ENCODE data around the gene PPM1M.

Gene PPM1M

DNA sequence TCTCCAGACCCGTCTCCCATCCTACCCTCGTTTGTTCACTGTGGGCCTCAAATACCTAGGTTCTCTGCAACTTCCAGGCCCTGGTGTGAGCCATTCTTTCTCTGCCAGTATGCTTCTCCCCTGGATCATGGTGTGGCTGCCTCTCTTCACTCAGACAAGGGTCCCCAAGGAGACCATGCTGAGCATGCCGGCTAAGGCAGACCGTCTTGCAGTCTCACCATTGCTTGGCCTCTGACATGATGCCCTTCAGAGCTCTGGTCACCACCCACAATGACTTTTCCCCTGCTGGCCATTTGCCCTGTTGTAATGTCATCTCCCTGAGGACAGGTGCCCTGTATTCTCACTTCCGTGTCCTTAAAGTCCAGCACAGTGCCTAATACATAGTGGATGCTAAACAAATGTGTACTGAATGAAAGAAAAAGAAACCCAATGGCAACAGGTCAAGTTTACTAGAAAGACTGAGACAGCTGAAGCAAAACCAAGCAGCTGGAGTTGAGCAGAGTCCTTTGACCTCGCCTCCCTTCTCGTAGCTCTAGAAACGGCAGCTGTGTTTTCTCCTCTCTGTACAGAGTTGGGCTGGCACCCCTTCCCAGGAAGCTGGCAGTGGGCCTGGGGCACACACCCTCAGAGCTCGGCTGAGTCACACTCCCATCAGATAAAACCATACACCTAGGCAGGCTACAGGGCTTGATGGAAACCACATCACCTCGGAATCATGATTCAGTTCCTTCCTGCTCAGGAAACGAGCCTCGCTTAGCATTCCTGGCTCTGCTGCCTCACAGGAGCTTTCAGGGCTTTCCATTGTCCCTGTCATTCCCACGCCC lies 28.8 kb upstream of the PPM1M start:
- DNase-seq, result no peak

DNA sequence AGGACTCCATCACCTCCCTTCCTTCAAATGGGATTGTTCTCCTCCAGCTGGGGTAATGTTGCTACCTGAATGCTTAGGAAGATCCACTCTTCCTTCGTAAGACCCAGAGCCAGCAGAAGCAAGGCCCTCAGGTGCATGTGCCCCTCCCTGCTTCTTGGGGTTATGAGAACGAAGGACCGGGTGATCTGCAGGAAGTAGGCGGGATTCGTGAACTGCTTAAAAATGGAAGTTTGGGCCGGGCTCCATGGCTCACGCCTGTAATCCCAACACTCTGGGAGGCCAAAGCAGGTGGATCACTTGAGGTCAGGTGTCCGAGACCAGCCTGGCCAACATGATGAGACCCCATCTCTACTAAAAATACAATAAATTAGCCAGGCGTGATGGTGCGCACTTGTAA lies 28.2 kb upstream of the PPM1M start:
- DNase-seq, result no peak

DNA sequence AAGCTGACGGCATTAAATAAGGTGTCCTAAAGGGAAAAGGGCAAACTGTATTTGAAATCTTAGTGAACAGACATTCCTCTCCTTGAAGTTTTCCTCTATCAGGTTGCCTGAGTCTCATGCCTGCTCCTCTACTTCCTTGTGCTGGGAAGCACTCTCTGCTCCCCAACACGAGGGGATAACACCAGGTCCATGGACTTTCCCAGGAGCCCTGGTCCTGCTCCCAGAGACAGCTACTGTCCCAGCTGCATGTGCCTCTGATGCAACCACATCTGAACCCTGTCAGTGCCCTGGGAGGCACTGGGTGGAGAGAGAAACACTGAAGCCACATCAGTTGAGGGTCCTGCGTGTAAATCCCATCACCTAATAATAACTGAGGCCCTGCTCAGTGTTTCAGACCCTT lies 27.5 kb upstream of the PPM1M start:
- no peak for DNase-seq

DNA sequence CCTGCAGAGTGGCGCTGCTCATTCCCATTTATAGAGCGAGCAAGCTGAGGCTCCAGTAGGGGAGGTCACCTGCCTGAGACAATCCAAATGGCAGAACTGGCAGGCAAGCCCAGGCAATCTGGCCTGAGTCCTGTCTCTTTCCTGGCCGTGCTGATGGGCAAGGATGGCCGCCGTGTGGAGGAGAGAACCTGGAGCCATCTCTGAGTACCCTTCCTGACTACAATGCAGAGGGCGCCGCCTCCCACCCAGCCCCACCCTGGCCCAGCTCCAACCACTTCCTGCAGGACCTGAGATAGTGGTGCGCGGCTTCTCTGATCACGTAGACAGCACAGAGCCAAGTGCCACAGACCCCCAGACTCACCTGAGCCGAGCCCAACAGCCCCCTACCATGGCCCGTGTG lies 27.1 kb upstream of the PPM1M start:
- no peak for DNase-seq

GRCh38 chr3:52218937-52219650 lies 26.5 kb upstream of the PPM1M start:
- DNase-seq, result no peak

- DNase-seq, result peak; percentile 49 to 74 (median 59)
Observed at GRCh38 chr3:52220380-52221026, 25.1 kb upstream of the PPM1M start.

GRCh38 chr3:52221141-52221562 lies 24.4 kb upstream of the PPM1M start:
- no peak for DNase-seq

DNA sequence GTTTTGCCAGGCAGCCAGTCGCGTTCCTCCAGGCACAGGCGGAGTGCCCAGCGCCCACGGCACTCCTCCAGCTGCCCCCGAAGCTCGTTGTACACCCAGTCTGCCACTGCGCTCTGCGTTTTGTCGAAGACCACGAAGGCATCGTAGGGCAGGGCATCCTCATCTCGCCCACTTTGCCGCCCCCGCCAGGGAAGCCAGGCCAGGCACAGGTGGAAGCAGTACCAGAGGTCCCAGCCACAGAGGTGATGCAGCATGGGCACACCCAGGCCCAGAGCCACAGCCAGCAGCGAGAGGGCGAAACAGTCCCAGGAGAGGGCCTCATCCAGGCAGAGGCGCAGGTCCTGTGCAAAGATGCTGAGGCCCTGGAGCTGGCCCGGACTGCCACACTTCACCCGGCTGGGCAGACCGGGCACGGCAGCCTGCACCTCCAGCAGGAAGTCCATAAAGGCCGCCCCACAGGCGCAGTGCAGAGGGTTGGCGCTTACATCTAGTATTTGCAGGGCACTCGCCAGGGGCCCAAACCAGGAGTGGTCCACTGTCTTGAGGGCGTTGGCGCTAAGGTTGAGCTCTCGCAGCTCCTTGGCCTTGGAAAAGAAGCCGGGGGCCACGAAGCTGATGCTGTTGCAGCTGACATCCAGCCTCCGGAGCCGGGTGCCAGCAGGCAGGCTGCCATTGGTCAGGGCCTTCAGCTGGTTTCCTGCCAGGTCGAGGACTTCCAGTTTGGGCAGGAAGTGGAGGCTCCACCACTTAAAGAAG lies 23.8 kb upstream of the PPM1M start:
- no peak for DNase-seq

DNA sequence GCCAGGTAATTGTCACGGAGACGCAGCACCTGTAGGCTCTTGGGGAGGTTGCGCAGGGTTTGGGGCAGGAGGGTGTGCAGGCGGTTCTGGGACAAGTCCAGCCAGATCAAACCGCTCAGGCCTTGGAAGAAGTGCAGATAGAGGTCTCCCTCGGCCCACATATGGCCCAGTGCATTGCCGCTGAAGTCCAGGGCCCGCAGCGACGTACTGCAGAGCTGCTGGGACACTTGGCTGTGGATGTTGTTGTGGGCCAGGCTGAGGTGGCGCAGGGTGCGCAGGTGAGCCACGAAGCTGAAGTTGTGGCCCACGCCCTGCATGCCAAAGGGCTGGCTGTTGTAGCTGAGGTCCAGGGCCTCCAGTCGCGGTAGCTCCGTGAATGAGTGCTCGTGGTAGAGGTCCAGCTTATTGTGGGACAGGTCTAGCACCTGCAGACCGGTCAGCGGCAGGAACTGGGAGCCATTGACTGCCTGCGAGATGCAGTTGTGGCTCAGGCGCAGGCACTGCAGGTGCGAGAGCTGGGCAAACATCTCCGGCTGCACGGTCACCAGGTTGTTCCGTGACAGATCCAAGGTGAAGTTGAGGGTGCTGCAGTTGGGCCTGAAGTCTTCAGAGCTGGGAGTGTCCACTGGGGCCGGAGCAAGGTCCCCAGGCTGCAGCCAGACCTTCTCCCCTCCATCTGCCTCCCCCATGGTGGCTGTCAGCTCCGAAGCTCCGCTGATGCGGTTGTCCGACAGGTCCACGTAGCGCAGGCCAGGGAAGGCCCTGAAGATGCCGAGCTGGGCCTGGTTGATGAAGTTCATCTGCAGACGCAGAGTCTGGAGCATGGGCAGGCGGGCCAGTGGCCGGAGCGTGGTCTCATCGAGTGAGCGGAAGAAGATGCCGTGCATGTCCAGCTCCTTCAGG lies 23.0 kb upstream of the PPM1M start:
- no peak for DNase-seq

DNA sequence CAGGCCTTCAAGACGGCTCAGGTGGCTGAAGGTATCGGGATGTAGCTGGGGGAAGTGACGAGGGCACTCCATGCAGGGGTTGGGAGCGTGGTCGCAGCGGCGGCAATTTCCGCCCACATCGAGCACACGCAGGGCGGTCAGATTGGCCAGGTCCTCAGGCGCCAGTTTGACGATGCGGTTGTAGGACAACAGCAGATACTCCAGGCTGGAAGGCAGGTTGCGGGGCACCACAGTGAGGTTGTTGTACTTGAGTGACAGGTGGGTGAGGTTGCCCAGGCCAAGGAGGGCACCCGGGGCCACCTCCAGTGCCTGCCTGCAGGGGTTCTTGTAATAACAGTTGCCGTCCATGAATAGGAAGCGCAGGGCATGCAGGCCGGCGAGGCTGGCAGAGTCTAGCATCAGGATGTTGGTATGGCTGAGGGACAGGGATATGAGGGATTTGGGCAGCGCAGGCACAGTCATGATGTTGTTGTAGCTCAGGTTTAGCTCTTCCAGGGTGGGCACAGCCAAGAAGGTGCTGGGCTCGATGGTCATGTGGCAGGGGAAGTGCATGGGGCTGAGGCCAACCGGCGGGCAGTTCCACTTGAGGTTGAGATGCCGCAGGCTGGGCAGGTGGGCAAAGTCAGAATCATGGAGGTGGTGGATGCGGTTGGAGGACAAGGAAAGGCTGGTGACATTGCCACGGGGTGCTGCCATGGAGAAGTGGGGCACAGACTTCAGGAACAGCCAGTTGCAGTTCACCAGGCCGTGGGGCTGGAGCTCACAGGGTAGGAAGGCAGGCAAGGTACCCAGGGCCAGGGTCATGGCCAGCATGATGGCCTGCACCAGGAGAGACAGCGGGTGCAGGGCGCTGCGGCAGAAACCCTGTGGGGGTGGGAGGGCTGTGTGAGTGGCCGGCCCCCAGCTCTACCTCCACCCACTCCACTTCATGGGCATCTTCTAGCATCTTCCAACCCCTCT lies 21.8 kb upstream of the PPM1M start:
- DNase-seq, result no peak

DNA sequence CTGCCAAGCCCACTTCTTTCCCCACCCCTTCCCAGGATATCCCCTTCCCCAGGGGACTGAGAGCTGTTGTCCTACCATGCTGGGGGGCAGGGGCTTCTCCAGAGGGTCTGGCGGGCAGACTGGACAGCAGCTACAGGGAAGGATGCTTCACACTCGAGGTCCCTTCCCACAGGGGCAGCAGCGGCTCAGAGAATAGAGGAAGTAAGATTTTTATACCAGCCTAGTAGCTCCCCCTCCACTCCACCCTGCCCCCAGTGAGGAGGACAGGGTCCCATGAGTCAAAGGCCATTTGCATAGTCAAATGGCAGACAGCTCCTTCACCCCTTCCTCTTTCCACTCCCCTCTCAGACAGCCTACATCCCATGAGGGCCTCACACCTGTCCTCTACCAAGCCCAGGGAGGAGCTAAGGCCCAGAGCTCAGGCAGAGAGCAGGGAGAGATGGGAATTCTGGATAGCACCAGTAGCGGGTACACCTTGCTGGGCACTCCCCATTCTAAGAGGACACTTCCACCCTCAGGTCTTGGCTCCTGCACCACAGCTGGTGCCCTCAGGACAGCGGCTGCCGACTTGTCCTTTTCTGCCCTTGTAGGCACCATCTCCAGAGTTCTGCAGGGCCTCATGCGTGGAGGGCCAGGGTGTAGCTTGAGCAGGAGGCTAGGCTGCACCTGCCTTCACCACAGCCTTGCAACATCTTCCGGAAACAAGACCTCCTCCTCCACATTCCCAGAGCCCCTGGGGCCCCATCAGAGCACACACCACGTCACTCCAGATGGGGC lies 19.9 kb upstream of the PPM1M start, which contains the start of gene TLR9:
TLR9 (minus strand) TSS at position 194 of the 777 bp plus-strand sequence; CDS start at position 78, 116 bp downstream.
- peak in 1 of 3 experiments; percentile 1 for DNase-seq

DNA sequence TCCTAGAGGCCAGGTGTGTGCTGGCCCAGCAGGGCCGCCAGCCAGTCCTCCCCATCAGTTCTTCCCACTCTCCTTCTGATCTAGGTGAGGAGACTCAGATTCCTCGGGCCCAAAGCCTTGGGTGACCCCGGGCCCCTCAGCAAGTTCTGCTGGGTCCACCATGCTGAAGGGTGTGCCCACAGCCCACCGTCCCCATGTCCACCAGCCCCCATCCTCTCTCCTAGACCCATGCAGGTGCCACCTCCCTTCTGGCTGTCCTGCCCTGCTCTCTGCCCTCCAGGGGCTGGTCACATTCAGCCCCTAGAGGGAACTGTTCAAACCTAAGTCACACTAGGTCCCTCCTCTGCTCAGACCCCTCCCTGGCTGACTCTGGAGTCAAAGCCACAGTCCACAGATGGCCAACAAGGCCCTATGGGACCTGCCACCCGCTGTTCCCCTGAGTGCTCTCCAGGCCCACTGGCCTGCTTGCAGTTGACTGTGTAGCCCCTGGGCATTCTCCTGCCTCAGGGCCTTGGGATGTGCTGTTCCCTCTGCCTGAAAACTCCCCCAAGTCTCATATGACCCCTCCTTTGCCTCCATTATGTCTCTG lies 19.2 kb upstream of the PPM1M start:
- DNase-seq, result no peak

DNA sequence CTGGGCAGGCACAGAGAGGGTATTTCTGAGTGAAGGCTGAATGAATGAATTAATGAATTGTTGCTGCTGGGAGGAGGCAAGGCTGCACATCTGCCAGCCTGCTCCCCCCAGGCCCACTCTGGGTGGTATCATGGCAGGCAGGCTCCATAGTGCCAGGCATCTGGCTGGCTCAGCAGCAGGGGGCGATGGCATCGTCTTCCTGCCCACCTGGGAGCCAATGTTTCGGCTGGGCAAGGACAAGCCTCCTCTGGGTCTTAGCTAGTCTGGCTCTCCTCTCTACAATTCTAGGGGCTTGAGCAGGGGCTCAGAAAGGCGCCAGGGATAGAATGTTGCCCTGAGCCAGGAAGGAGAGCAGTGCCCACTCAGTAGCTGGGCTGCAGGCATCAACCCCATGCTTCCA lies 18.4 kb upstream of the PPM1M start:
- no peak for DNase-seq

- no peak for DNase-seq
Observed at GRCh38 chr3:52227766-52228165, 17.8 kb upstream of the PPM1M start.

DNA sequence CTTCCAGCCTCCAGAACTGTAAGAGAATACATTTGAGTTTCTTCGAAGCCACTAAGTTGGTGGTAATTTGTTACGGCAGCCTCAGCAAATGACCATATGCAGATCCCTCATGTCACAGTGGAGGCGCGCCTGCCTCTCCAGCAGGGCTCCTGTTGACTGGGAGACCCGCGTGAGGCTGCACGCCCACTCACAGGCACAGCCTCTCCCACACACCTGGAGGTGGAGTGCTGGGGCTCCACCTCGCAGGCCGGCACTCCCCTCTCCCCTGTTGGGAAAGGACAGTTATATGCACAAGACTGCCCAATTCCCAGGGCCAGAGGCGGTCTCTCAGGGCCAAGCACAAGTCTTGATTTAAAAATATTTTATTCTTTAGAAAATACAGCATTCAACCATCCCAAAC lies 17.3 kb upstream of the PPM1M start:
- no peak for DNase-seq

GRCh38 chr3:52228751-52229291 lies 16.7 kb upstream of the PPM1M start:
- DNase-seq, result no peak

- DNase-seq, result no peak
Observed at GRCh38 chr3:52229656-52230055, 15.9 kb upstream of the PPM1M start.

DNA sequence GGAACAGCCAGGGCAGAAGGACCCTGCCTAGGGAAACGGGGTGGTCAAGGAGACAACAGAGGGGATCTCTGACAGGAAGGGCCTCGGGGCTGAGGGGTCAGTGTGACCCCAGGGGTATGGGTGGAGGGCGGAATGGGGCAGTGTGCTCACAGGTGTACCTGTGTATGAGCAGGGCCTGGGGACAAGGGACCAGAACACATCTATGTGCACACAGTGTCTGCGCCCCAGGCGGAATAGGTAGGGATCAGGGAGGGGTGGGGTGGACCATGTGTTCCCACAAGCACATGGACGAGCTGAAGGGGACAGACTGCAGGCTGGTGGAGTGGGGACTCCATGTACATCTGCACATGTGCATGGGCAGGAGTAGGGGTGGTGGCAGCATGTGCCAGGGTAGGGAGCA lies 15.1 kb upstream of the PPM1M start:
- no peak for DNase-seq

DNA sequence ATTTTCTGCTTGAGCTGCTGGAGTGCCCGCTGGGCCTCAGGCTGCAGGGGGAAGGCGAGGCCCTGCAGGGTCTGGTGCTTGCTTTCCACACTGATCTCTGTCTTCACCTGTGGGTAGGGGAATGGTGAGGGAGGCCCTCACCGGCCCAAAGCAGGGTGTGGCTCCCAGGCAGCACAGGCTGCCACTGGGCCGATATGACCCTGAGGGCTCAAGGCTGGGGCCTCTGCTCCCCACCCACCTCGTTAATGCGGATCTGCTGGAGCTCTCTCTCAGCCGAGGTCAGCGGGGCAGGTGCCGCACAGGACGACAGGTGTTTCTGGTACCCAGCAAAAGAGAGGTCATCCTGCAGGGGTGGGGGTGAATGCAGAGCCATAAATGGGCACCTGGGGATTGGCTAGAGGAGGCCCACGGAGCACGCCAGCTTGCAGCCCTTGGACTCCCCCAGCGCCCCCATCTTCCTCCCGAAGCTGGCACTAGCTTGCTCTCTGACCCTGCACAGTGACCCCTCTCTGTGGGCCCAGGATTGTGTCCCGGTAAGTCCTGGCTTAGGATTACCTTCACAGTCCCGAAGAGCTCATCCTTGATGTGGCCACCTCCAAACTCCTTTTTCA lies 14.6 kb upstream of the PPM1M start:
- DNase-seq, result no peak
